Measurements from ENCODE around the gene ERCC1.

GRCh38 chr19:45408121-45408520 lies 15.6 kb downstream of the ERCC1 start:
- TF ChIP-seq TP53 (CRISPR knock-in tag; IDR thresholded peaks at IDR 0.05): no peak
- no peak for TF ChIP-seq NR2C2 (CRISPR knock-in tag; IDR thresholded peaks at IDR 0.05)
- no peak for TF ChIP-seq CTCF (IDR thresholded peaks at IDR 0.05)

Data from WTC11 (cell line).